ENCODE results near the gene CASKIN1.

CASKIN1 gene

DNA sequence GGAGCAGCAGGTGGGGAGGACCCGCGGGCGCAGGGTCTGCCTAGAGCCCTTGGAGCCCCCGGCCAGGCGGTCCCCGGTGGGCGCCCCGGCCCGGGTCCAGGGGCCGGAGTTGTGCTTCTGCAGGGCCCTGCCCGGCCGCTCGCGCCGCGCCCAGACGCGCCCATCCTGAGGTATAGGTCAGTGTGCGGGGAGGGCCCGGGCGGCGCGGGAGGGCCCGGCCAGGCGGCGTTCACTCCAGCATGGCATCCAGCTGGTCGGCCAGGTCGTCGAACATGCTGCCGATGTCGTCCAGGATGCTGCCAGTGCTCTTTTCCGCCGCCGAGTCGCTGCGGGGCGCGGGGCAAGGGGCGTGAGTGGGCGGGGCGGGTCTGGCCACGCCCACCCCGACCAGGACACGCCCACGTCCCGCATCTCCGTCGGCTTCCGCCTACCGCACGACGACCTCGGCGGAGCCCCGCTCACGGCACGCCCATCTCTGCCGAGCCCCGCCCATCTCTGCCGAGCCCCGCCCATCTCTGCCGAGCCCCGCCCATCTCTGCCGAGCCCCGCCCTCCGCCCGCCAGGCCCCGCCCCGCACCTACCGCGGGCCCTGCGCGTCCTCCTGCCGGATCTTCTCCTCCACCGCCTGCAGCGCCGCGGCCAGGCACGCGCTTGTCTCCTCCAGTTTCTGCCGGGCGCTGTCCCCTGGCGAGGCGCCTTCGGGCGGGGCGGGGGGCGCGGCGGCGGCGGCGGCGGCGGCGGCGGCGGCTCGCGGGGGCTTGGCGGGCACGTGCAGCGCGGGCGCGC is 17.9 kb downstream of the CASKIN1 start:
- FAIRE-seq (no peak), DNase-seq (ENCODE audit: insufficient read length, low spot score) (no peak)

DNA sequence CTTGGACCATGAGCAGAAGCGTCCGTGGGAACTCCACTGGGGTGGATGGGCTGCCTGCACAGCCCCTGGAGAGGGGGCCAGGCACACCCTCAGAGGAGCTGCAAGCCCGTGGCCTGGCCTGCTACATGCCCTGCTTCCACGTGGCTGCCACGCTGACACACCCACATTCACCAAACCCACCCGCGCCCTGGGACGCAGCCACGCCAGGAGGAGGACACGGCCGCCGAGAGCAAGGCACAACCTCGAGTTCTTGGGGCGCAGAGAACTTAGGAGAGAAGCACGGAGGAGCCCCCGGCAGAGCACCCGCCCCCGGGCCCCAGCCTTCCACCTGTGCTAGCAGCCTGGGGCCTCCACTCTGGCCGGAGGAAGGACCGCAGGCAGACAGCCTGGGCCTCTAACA is 18.8 kb downstream of the CASKIN1 start:
- FAIRE-seq: no peak
- DNase-seq (ENCODE audit: insufficient read length, low spot score): no peak

DNA sequence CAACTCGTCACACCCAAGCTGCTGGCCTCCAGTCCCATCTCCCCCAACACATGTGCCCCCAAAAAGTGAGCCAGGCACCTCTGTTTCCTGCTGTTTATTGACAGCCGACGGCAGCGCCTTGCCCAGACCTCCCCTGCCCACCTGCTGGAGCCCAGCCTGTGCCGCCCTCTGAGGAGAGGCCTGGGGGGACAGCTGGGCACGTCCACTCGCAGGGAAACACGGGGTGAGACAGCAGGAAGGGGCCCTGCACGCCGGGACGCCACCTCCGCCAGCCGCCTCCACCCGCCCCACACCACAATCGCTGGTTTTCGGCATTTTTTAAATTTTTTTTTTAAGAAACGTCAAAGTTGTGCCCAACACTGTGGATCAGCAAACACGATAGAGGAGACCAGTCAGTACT is 19.3 kb downstream of the CASKIN1 start:
- DNase-seq (ENCODE audit: insufficient read length, low spot score): no peak
- FAIRE-seq: no peak

DNA sequence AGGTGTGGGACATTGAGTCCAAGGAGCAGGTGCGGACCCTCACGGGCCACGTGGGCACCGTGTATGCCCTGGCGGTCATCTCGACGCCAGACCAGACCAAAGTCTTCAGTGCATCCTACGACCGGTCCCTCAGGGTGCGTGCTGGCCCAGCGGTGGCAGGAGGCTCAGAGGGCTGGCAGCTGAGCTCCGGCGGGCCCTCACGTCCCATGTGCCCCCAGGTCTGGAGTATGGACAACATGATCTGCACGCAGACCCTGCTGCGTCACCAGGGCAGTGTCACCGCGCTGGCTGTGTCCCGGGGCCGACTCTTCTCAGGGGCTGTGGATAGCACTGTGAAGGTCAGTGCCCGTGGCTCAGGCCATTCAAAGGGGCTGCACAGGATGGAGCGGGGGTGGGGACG is 20.4 kb downstream of the CASKIN1 start:
- DNase-seq (ENCODE audit: insufficient read length, low spot score) (no peak), FAIRE-seq (no peak)

DNA sequence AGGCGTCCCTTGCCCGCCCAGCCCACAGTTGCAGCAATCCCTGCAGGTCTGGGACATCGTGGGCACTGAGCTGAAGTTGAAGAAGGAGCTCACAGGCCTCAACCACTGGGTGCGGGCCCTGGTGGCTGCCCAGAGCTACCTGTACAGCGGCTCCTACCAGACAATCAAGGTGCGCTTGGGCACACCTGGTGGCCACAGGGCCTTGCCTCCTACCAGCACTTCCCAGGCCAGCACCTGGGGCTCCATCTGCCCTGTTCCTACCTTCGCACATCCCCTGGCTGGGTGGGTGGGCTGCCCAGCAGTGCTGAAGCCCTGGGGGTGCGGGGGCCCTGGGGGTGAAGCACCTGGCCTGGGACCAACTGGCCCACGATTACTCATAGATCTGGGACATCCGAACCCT is 21.0 kb downstream of the CASKIN1 start:
- no peak for FAIRE-seq

DNA sequence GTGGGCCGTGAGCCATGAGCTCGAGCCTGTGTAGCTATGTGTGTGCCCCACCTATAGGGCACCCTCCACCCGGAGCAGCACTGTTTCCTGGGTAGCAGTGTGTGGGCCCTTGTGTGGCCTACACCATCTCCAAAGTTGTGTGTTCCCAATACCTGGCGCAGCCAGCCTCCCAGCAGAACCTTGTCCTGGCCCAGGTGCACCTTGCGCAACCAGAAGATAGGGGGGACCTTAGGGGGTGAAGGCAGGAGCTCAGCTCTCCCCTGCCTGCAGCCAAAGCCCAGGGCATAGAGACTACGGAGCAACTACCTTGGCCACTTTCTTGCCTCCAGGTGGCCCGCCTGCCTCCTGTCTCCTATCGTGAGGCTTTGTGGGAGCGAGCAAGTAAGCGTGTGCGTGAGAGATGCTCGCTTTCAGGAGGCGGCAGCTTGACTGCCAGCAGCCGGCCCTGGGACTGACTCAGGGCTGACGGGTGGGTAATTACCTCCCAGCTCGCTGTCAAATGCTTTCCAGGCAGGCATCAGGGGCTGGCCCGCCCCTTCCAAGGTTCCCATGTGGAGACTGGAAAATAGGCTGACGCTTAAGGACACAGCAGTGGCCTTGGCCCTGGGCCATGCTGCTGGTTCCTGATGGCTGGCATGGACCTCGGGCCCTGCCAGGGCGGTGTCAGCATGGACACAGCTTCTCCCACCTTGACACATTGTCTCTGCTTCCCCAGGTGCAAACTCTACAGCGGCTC is 21.8 kb downstream of the CASKIN1 start:
- DNase-seq (ENCODE audit: insufficient read length, low spot score) (no peak), FAIRE-seq (no peak)

More for the DNA sequence above, 21.0 kb downstream of the CASKIN1 start:
- DNase-seq (ENCODE audit: insufficient read length, low spot score): no peak

DNA sequence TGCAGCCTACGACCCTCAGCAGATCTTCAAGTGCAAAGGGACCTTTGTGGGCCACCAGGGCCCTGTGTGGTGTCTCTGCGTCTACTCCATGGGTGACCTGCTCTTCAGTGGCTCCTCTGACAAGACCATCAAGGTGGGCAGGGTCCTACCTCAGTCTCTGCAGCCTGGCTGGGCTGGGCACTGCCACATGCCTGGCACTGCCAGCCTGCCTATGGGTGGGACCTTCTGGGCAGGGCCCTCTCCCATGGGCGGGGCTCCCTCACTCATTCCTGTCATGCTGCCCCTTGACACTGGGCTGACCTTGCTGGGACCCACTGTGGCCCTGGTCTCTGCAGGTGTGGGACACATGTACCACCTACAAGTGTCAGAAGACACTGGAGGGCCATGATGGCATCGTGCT is 22.5 kb downstream of the CASKIN1 start:
- FAIRE-seq (no peak), DNase-seq (ENCODE audit: insufficient read length, low spot score) (no peak)

DNA sequence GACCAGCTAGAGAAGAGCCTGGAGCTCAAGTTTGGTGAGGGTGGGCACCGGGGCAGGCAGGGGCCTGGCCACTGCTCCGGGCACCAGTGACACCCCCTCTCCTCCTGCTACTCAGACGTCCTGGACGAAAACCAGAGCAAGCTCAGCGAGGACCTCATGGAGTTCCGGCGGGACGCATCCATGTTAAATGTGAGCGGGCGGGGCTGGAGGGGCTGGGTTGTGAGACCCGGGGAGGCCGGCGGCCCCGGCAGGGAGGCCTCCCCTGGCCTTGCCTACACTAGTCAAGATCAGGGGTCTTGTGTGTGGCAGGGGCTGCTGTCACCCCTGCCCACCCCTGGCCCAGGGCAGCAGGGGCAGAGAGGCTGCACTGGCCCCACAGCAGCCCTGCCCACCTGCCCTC is 23.0 kb downstream of the CASKIN1 start:
- FAIRE-seq (no peak), DNase-seq (ENCODE audit: insufficient read length, low spot score) (no peak)

DNA sequence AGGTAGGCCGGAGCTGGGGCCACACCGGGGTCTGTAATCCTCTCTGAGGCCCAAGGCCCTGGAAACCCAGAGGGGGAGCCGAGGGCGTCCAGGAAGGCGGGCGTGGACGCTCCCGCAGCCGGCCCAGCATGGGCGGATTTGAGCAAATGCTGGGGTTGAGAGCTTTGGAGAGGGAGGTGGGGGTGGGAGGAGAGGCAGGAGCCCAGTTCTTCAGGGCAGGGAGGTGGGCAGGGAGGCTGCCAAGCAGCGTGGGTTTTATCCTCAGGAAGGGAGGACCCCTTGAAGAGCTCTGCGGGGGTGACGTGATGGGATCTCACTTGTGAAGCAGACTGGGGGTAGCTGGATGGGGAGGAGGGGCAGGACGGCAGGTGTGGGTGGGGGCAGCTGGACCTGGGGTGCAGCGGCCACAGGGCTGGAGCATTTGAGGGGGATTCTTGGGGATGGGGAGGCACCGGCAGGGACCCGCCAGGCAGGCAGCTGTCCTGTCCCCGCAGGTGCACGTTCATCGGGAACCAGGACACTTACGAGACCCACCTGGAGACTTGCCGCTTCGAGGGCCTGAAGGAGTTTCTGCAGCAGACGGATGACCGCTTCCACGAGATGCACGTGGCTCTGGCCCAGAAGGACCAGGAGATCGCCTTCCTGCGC is 23.6 kb downstream of the CASKIN1 start:
- FAIRE-seq (no peak), DNase-seq (ENCODE audit: insufficient read length, low spot score) (no peak)

DNA sequence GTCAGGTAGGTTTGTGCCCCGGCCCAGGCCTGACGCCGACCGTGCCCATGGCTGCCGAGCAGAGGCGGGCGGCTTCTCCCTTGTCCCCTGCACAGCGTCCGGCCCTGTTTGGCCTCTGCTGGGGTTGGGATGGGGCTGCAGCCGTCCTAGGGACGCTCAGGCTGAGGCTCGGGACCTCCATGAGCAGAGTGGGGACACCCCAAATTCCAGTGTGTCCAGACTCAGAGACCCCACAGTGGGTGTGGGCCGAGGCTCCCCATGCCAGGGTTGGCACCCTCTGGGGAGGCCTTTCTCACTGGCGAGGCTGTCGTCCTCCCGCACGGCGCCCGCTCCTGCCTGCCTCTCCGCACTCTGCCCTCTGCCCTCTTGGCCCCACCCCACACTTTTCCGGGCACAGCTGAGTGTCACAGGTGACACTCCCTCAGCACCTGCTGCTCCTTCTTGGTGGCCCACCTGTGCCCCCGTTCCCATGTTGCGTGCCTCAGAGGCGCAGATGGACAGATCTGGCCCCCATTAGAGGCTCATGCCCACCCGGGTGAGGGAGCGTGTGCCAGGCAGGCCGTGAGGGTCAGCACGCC is 24.7 kb downstream of the CASKIN1 start:
- FAIRE-seq: no peak
- DNase-seq (ENCODE audit: insufficient read length, low spot score): no peak

DNA sequence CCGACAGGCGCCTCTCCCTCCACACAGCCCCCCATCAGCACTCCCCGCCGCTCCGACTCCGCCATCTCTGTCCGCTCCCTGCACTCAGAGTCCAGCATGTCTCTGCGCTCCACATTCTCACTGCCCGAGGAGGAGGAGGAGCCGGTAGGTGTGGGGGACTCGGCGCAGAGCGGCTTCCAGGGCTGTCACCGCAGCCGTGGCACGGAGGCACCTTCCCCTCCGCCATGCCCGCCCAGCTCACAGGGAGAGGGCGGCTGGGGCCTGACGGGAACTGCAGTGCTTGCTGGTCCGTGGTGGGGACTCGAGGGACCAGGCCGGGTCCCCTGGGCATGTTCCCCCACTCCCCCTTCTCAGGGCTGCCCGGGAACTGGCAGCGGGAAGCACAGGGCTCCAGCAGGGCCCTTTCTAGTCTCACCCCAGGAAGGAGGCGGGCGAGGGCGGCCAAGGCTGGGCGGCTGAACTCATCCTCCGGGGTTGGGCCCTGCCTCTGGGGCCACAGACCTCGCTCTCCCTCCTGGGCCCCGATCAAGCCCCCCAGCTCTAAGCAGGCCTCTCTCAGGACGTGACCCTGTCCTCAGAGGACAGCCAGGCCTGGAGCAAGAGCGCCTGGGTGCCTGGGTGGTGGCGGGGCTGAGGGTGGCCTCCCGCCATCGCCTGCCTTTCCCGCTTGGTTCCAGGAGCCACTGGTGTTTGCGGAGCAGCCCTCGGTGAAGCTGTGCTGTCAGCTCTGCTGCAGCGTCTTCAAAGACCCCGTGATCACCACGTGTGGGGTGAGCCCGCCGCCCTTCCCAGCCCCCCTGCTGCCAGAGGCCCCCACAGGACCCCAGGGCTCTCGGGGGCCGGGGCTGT is 25.6 kb downstream of the CASKIN1 start:
- no peak for DNase-seq (ENCODE audit: insufficient read length, low spot score)
- no peak for FAIRE-seq

DNA sequence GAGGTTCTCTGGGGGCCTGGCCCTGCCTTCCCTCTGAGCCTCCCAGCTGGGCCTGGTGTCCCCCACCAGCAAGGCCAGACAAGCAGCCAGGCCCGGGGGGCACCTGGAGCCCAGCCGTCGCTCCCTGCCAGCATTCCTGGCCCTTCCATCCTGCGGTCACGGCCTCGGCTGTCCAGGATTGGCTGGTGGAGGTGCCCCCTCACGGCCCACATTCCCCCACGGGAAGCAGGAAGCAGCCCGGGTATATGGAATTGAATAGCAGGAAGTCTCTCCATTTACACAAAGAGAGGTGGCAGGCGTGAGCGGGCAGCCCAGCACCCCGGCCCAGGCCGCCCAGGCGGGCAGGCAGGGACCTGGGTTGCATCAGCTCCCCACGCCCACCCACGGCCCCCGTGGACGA is 26.3 kb downstream of the CASKIN1 start:
- FAIRE-seq: no peak
- DNase-seq (ENCODE audit: insufficient read length, low spot score): no peak

DNA sequence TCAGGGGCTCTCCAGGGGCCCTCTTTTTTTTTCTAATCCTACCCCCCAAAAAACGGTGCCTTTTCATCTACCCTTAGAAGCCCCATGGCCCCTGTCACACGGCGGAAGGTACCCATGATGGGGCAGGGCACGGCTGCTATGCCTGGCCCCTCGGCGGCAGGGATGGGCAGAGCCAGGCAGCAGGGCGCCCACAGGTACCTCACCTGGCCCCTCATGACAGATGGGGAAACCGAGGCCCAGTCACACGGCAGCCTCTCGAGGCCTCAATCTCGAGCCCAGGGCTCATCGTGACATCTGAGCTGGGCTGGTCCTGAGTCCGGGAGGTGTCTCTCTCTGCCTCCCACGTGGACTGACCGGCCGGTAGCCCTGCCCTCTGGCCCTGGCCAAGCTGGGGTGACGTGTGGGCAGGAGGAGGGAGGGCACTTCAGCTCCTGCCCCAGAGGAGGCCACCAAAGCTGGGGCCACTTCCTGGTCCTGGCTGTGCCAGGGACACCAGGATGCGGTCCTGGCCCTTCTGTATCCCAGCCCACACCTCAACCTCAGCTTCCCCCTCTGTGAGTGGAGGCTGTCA is 29.3 kb downstream of the CASKIN1 start:
- no peak for FAIRE-seq

DNA sequence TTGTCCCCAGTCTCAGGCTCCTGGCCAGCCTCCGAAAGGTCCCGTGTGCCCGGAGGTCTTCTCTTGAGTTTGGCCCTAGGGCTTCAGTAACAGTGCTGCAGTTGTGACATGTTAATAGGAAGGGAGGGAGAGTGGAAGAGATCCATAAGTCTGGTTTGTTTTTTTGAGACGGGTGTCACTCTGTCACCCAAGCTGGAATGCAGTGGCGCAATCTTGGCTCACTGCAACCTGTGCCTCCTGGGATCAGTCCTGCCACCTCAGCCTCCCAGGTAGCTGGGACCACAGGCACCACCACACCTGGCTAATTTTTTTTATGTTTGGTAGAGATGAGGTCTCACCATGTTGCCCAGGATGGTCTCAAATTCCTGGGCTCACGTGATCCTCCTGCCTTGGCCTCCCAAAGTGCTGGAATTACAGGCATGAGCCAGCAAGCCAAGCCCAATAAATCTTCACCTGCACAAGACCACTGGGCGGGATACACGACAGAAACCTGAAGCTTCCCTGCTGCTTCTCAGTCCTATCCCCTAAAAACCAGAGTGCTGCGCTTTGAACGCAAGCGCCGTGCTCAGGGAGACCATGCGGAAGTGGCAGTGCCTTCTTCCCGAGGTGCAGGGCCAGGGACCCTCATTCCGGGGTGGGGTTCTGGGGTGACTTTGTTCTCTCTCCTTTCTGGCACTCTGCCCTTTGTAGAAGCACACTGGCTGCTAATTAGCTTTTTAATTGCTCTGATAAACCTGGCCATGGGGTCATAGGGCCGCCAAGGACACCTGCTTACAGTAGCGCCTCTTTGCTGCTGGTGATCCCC is 29.9 kb downstream of the CASKIN1 start:
- no peak for DNase-seq (ENCODE audit: insufficient read length, low spot score)
- FAIRE-seq: no peak

More for the DNA sequence above, 29.3 kb downstream of the CASKIN1 start:
- no peak for DNase-seq (ENCODE audit: insufficient read length, low spot score)

DNA sequence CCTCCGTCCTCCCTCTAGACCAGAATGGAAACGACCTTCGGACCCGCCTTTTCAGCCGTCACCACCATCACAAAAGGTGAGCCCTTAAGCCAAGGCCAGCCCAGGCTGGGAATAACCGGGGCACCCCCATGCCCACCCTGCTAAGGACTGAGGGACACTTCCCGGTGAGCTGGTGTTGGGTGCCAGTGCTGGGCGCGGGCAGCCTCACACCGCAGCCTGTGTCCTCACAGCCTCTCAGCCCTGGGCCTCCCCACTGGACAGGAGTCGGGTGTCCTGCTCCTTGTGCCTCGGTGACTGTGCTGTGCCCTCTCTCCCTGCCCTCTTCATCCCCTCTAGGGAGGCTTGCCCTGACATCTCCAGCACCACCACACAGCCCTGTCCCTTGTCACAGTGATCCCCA is 30.5 kb downstream of the CASKIN1 start:
- FAIRE-seq: no peak
- DNase-seq (ENCODE audit: insufficient read length, low spot score): no peak

DNA sequence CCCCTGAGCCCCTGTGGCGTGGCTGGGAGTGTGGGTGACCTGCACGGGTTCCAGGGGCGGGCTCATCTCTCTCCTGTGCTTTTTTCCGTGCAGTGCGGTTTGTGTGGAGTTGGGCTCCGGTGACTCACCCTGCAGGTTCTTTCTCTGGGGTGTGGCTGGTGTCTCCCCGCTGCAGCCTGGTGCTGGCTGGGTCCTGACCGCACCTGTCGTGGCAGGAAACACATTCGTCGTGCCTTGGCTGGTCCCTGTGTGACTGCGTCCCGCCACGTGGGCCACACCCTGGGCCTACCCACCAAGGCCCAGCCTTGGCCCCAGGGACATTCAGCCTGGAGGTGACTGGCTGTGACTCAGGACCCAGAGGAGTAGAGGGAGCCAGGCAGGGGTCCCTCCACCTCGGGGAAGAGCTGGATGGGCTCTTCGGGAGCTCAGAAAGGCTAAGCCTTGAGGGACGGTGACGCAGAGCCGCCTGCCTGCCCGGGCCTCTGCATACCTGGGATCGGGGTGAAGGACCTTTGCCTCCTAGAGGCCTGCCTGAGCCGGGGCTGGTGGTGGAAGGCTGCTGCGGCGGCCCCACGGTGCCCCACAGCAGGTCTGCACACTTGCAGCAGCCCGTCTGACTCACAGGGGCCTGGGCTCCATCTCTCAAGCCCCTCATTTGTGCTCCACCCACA is 33.1 kb downstream of the CASKIN1 start:
- DNase-seq (ENCODE audit: insufficient read length, low spot score): no peak
- no peak for FAIRE-seq

DNA sequence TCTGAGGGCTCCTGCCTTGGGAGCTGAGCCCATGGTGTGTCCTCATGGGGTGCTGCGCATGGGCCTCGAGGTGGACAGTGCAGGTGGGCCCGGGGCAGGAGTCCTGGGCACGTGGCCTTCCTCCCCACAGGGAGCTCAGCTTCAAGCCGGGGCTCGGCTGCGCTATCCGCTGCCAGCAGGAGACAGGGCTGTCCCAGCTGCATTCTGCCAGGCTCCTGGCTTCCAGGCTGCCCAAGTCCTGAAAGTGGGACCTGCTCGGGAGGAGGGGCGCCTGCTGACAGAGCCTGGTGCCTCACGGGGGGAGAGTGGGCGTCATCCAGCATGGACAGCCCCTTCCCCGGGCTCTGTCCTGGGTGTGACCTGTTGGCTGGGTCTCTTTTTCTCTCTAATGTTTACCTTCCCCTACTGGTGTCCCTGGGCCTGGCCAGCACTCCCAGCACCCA is 33.7 kb downstream of the CASKIN1 start:
- DNase-seq (ENCODE audit: insufficient read length, low spot score): no peak
- no peak for FAIRE-seq

DNA sequence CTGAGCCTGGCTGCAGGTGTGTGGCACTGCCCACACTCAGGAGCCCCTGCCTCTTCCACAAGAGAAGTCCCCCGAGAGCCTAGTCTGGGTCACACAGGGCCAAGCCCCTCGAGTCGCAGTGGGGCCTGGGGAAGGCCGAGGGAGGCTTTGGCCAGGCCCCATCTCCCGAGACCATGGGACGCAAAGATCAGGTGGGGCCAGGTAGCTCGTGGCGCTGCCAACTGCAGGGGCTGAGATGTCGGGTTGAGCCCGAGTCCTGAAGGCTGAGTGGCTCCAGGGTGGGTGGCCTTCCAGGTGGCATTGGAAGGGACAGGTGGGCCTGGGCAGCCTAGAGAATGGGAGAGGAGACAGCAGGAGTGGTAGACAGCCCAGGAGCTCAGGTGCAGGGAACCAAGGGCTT is 34.5 kb downstream of the CASKIN1 start:
- DNase-seq (ENCODE audit: insufficient read length, low spot score) (no peak), FAIRE-seq (no peak)
